WTC11 (cell line): ENCODE results near the gene PHACTR2. TPM values are rescaled to one million over a fixed set of nuclear protein-coding genes. Genes with fewer than 3 reads are reported as not detected.
"Not testable (repeated sequence)": the region's sequence is repeated elsewhere in the genome, so short reads cannot be mapped to it uniquely, and the experiment has no call there.

Experiments
- ATAC-seq: fragments of 200-7000 bp; cut with Tn5 transposase; 2 replicates; pipeline ENCODE4 v1.10.0; 2021; ENCODE audit warnings: mild to moderate bottlenecking, moderate library complexity
- CTCF ChIA-PET: fragments of 300-600 bp; sonication (Branson Sonifier 250); formaldehyde crosslinking; loops from one replicate; lab custom pipeline; 2021; ENCODE audit warnings: antibody characterized with exemption; lab: Charles Lee
- POLR2A ChIA-PET: fragments of 350-600 bp; sonication (Branson Sonifier 250); formaldehyde crosslinking; loops from one replicate; lab custom pipeline; 2021; ENCODE audit warnings: antibody characterized with exemption; lab: Charles Lee
- DNase-seq: peaks from one replicate; pipeline ENCODE4 v3.0.0; 2021; ENCODE audit warnings: low spot score
- H3K27ac Mint-ChIP-seq: 2 replicates; pipeline ENCODE4 v1.8.0; 2021; ENCODE audit warnings: mixed read lengths
- H3K27me3 Mint-ChIP-seq: 2 replicates; pipeline ENCODE4 v1.8.0; 2021; ENCODE audit warnings: low read depth, mild to moderate bottlenecking, moderate library complexity, mixed read lengths
- H3K36me3 Mint-ChIP-seq: 2 replicates; pipeline ENCODE4 v1.8.0; 2021; ENCODE audit warnings: mixed read lengths
- H3K4me1 Mint-ChIP-seq: 2 replicates; pipeline ENCODE4 v1.8.0; 2022; ENCODE audit warnings: mixed read lengths
- H3K4me3 Mint-ChIP-seq: 2 replicates; pipeline ENCODE4 v1.8.0; 2021; ENCODE audit warnings: mild to moderate bottlenecking, moderate library complexity, mixed read lengths
- H3K9me3 Mint-ChIP-seq: 2 replicates; pipeline ENCODE4 v1.8.0; 2021; ENCODE audit warnings: mixed read lengths
- CBFB ChIP-seq: sonication (generic); formaldehyde crosslinking; IDR thresholded peaks from 2 replicates; pipeline ENCODE4 v1.8.1; 2022; ENCODE audit warnings: mild to moderate bottlenecking, low read depth, missing genetic modification reagents
- ETV6 ChIP-seq: sonication (generic); formaldehyde crosslinking; IDR thresholded peaks from 2 replicates; pipeline ENCODE4 v1.8.1; 2022; ENCODE audit warnings: mild to moderate bottlenecking, missing genetic modification reagents
- FOXJ3 ChIP-seq: sonication (generic); formaldehyde crosslinking; IDR thresholded peaks from 2 replicates; pipeline ENCODE4 v1.9.0; 2021; ENCODE audit warnings: missing genetic modification reagents, mild to moderate bottlenecking, borderline replicate concordance
- GRHL2 ChIP-seq: fragments of 250-450 bp; sonication (Bioruptor Pico); IDR thresholded peaks from 2 replicates; pipeline ENCODE4 v1.8.0; 2022; ENCODE audit warnings: mild to moderate bottlenecking, moderate library complexity; ENCODE audit not compliant: insufficient replicate concordance, severe bottlenecking
- JAZF1 ChIP-seq: fragments of 250-450 bp; sonication (Bioruptor Pico); IDR thresholded peaks from 2 replicates; pipeline ENCODE4 v1.9.0; 2021; ENCODE audit warnings: moderate library complexity, mild to moderate bottlenecking, inconsistent platforms
- NR2C2 ChIP-seq: sonication (generic); formaldehyde crosslinking; IDR thresholded peaks from 2 replicates; pipeline ENCODE4 v1.8.0; 2022; ENCODE audit warnings: mild to moderate bottlenecking, missing genetic modification reagents
- TEAD1 ChIP-seq: sonication (generic); formaldehyde crosslinking; IDR thresholded peaks from 2 replicates; pipeline ENCODE4 v1.8.0; 2022; ENCODE audit warnings: mild to moderate bottlenecking, missing genetic modification reagents
- total RNA-seq: library from RNA; stranded (reverse); gene quantifications from 3 replicates; pipeline ENCODE4 v1.2.3, GENCODE V29; 2021
- TF ChIP-seq, protein P1 (sequence below): fragments of 250-450 bp; sonication (Bioruptor Pico); conservative IDR thresholded peaks from 2 replicates; pipeline ENCODE4 v1.9.0; 2021; ENCODE audit warnings: mild to moderate bottlenecking
- TF ChIP-seq, protein P2 (sequence below): sonication (generic); formaldehyde crosslinking; IDR thresholded peaks from 2 replicates; pipeline ENCODE4 v1.8.0; 2022; ENCODE audit warnings: mild to moderate bottlenecking, missing genetic modification reagents
- TF ChIP-seq, protein P3 (sequence below): sonication (generic); formaldehyde crosslinking; IDR thresholded peaks from 2 replicates; pipeline ENCODE4 v1.8.1; 2023; ENCODE audit warnings: mild to moderate bottlenecking, missing genetic modification reagents, moderate library complexity
- TF ChIP-seq, protein P4 (sequence below): sonication (generic); formaldehyde crosslinking; IDR thresholded peaks from 2 replicates; pipeline ENCODE4 v1.8.0; 2022; ENCODE audit warnings: mild to moderate bottlenecking, missing genetic modification reagents

Gene PHACTR2
- total RNA-seq, 1 experiment from 2014 or later = 90.5 TPM

- TF ChIP-seq JAZF1 (CRISPR knock-in tag) (no peak), FOXJ3 (no peak)
Observed at GRCh38 chr6:143657809-143658208, 20.0 kb upstream of the PHACTR2 start (continued).

DNA sequence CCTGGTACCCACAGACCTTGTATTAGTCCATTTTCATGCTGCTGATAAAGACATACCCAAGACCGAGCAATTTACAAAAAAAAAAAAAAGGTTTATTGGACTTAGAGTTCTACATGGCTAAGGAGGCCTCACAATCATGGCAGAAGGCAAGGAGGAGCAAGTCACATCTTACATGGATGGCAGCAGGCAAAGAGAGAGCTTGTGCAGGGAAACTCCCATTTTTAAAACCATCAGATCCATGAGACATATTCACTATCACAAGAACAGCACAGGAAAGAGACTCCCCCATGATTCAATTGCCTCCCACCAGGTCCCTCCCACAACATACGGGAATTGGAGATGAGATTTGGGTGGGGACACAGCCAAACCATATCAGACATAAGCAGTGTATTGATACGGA, 17.6 kb upstream of the PHACTR2 start:
- H3K27ac Mint-ChIP-seq, ATAC-seq, CTCF ChIA-PET, H3K27me3 Mint-ChIP-seq, POLR2A ChIA-PET, DNase-seq, H3K4me3 Mint-ChIP-seq: not testable (repeated sequence)
- Mint-ChIP-seq H3K4me1 (peaks cover 13% of the 10 kb centered on the region), H3K36me3 (peaks cover 33% of the 10 kb centered on the region), H3K9me3 (peaks cover 49% of the 10 kb centered on the region)

DNA sequence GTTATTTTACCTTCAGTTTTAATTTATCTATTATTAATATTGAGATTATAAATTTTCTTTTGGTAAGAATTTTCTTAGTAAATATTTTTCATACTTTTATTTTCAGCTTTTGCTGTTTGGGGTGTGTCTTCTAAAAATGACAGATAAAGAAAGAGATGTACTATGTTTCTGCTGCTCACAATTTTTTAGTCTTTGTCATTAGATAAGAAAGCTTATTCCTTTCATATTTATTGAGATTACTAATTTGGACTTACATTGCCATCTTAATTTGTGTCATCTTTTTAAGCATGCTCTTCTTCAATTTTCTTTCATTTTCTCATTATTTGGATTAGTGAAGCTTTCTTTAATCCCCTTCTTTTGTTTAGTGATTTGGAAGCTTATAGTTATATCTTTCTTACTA, 13.6 kb upstream of the PHACTR2 start:
- peaks cover 67% of the 10 kb centered on the region for H3K9me3 Mint-ChIP-seq
- H3K4me3 Mint-ChIP-seq = no peak overlapping the region
- H3K4me1 Mint-ChIP-seq = peaks cover 3% of the 10 kb centered on the region; the same call in 1 of the 2 replicates
- H3K36me3 Mint-ChIP-seq = peaks cover 43% of the 10 kb centered on the region
- DNase-seq (no peak), ATAC-seq (no peak)
- POLR2A ChIA-PET = no interaction called here
- CTCF ChIA-PET = no interaction called here
- no peak overlapping the region for H3K27ac Mint-ChIP-seq
- TF ChIP-seq, protein P1, sequence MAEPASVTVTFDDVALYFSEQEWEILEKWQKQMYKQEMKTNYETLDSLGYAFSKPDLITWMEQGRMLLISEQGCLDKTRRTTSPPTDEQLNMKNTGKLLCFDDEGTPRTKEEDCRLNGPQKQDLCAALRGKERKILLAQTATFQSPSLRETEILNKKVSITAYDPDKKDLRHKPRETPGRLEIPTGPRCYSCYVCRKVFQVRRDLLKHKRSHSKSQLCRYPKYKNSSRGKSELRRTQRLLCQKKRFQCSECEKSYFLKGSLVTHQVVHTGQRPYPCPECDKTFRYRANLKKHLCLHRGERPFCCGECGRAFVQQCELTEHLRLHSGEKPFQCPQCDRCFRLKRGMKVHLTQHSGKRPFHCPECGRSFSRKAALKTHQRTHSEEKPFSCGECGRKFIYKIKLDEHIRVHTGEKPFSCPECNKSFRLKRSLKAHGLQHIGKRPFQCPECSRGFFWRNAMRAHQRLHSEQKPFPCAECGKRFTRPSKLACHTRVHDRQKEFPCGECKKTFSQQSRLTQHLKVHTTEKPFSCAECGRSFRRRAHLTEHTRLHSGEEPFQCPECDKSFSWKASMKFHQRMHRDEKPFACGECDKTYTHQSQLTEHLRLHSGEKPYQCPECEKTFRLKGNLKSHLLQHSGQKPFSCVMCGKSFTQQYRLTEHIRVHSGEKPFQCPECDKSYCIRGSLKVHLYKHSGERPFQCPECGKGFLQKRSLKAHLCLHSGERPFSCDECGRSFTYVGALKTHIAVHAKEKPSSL = no peak
- TF ChIP-seq GRHL2 (CRISPR knock-in tag) = no peak
- TF ChIP-seq, all 79 proteins: peak for 0
- peaks cover 6% of the 10 kb centered on the region; the same call in 1 of the 2 replicates for H3K27me3 Mint-ChIP-seq

- Mint-ChIP-seq H3K9me3 (peaks cover 53% of the 10 kb centered on the region), H3K36me3 (peaks cover 30% of the 10 kb centered on the region)
- H3K27ac Mint-ChIP-seq, POLR2A ChIA-PET, ATAC-seq, DNase-seq, CTCF ChIA-PET, H3K27me3 Mint-ChIP-seq, H3K4me1 Mint-ChIP-seq, H3K4me3 Mint-ChIP-seq: not testable (repeated sequence)
Observed at GRCh38 chr6:143666007-143666406, 11.8 kb upstream of the PHACTR2 start.

- CTCF ChIA-PET, POLR2A ChIA-PET: not testable (repeated sequence)
- H3K4me1 Mint-ChIP-seq = peaks cover 20% of the 10 kb centered on the region
Observed at GRCh38 chr6:143669483-143669882, 8.3 kb upstream of the PHACTR2 start.

GRCh38 chr6:143673669-143674068, 4.1 kb upstream of the PHACTR2 start:
- Mint-ChIP-seq H3K9me3 (peaks cover 13% of the 10 kb centered on the region), H3K4me1 (peaks cover 44% of the 10 kb centered on the region), H3K4me3 (peak overlapping the region; percentile 34; the same call in 1 of the 2 replicates), H3K27me3 (peaks cover 6% of the 10 kb centered on the region; the same call in 1 of the 2 replicates), H3K36me3 (peaks cover 9% of the 10 kb centered on the region), H3K27ac (peak overlapping the region; percentile 94)
- ATAC-seq (peak; percentile 47), DNase-seq (no peak)
- POLR2A ChIA-PET = no interaction called here
- CTCF ChIA-PET = interaction anchor here (1.4 kb wide), 1 partner anchor 98 kb away, joined by 4 read pairs; no protein-coding TSS in a partner anchor
- TF ChIP-seq CBFB (CRISPR knock-in tag) (no peak), NR2C2 (CRISPR knock-in tag) (no peak), TEAD1 (CRISPR knock-in tag) (peak; percentile 67; the same call in 1 of the 2 replicates), ETV6 (CRISPR knock-in tag) (peak; percentile 57; the same call in 1 of the 2 replicates)
- TF ChIP-seq, protein P2, sequence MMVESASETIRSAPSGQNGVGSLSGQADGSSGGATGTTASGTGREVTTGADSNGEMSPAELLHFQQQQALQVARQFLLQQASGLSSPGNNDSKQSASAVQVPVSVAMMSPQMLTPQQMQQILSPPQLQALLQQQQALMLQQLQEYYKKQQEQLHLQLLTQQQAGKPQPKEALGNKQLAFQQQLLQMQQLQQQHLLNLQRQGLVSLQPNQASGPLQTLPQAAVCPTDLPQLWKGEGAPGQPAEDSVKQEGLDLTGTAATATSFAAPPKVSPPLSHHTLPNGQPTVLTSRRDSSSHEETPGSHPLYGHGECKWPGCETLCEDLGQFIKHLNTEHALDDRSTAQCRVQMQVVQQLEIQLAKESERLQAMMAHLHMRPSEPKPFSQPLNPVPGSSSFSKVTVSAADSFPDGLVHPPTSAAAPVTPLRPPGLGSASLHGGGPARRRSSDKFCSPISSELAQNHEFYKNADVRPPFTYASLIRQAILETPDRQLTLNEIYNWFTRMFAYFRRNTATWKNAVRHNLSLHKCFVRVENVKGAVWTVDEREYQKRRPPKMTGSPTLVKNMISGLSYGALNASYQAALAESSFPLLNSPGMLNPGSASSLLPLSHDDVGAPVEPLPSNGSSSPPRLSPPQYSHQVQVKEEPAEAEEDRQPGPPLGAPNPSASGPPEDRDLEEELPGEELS (CRISPR knock-in tag) = peak; percentile 30; the same call in 1 of the 2 replicates
- TF ChIP-seq, protein P3, sequence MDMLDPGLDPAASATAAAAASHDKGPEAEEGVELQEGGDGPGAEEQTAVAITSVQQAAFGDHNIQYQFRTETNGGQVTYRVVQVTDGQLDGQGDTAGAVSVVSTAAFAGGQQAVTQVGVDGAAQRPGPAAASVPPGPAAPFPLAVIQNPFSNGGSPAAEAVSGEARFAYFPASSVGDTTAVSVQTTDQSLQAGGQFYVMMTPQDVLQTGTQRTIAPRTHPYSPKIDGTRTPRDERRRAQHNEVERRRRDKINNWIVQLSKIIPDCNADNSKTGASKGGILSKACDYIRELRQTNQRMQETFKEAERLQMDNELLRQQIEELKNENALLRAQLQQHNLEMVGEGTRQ (CRISPR knock-in tag) = peak; percentile 57
- TF ChIP-seq, protein P4, sequence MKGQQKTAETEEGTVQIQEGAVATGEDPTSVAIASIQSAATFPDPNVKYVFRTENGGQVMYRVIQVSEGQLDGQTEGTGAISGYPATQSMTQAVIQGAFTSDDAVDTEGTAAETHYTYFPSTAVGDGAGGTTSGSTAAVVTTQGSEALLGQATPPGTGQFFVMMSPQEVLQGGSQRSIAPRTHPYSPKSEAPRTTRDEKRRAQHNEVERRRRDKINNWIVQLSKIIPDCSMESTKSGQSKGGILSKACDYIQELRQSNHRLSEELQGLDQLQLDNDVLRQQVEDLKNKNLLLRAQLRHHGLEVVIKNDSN = peak; percentile 68

More at GRCh38 chr6:143669483-143669882, 8.3 kb upstream of the PHACTR2 start:
- Mint-ChIP-seq H3K36me3 (peaks cover 27% of the 10 kb centered on the region), H3K9me3 (peaks cover 48% of the 10 kb centered on the region)
- H3K4me3 Mint-ChIP-seq, H3K27me3 Mint-ChIP-seq, H3K27ac Mint-ChIP-seq, ATAC-seq, DNase-seq: not testable (repeated sequence)
